ENCODE results near the gene SORT1.
A peak's percentile ranks its signal among the peaks of the same experiment; 100 is the strongest.

Gene SORT1

GRCh38 chr1:109392788-109393616 lies 4.7 kb downstream of the SORT1 start:
- peak; percentile 30 for DNase-seq (ENCODE audit: low read depth)
- TF ChIP-seq CTCF (IDR thresholded peaks at IDR 0.05; ENCODE audit: insufficient read depth, low read depth, low read length, missing control alignments): no peak
- H3K4me3 ChIP-seq (ENCODE audit: low read length): no peak overlapping the region

GRCh38 chr1:109392037-109392787 lies 5.5 kb downstream of the SORT1 start:
- peak; percentile 39 for DNase-seq (ENCODE audit: low read depth)
- no peak for TF ChIP-seq CTCF (IDR thresholded peaks at IDR 0.05; ENCODE audit: insufficient read depth, low read depth, low read length, missing control alignments)

GRCh38 chr1:109391626-109392025 lies 6.1 kb downstream of the SORT1 start:
- no peak for DNase-seq (ENCODE audit: low read depth)
- no peak overlapping the region for H3K4me3 ChIP-seq (ENCODE audit: low read length)
- TF ChIP-seq CTCF (IDR thresholded peaks at IDR 0.05; ENCODE audit: insufficient read depth, low read depth, low read length, missing control alignments): no peak

More at GRCh38 chr1:109392037-109392787, 5.5 kb downstream of the SORT1 start:
- no peak overlapping the region for H3K4me3 ChIP-seq (ENCODE audit: low read length)

- H3K4me3 ChIP-seq (ENCODE audit: low read length): no peak overlapping the region
- no peak for TF ChIP-seq CTCF (IDR thresholded peaks at IDR 0.05; ENCODE audit: insufficient read depth, low read depth, low read length, missing control alignments)
- no peak for DNase-seq (ENCODE audit: low read depth)
Measured at GRCh38 chr1:109391157-109391556, 6.6 kb downstream of the SORT1 start.

- no peak overlapping the region for H3K4me3 ChIP-seq (ENCODE audit: low read length)
- TF ChIP-seq CTCF (IDR thresholded peaks at IDR 0.05; ENCODE audit: insufficient read depth, low read depth, low read length, missing control alignments): no peak
- DNase-seq (ENCODE audit: low read depth): no peak
Measured at GRCh38 chr1:109389638-109390341, 7.9 kb downstream of the SORT1 start.

- DNase-seq (ENCODE audit: low read depth): peak; percentile 14
- TF ChIP-seq CTCF (IDR thresholded peaks at IDR 0.05; ENCODE audit: insufficient read depth, low read depth, low read length, missing control alignments): no peak
- no peak overlapping the region for H3K4me3 ChIP-seq (ENCODE audit: low read length)
Measured at GRCh38 chr1:109388884-109389637, 8.7 kb downstream of the SORT1 start.

Data from epithelial cell of esophagus (primary cell).